Measurements from ENCODE around the gene VANGL2.

GRCh38 chr1:160427625-160428024, 27.3 kb downstream of the VANGL2 start:
- TF ChIP-seq POLR2A (IDR thresholded peaks at IDR 0.05) = no peak
- no peak for TF ChIP-seq EP300 (IDR thresholded peaks at IDR 0.05)
- no peak for TF ChIP-seq CTCF (IDR thresholded peaks at IDR 0.05)
